T-helper 17 cell (primary cell): ENCODE results near the gene CSF2. TPM values are rescaled to one million over a fixed set of nuclear protein-coding genes. Genes with fewer than 3 reads are reported as not detected.
"Not testable (repeated sequence)": the region's sequence is repeated elsewhere in the genome, so short reads cannot be mapped to it uniquely, and the experiment has no call there.

ENCODE experiments used
- ATAC-seq: fragments of 150-1000 bp; cut with Tn5 transposase; 2 replicates; pipeline ENCODE4 v1.10.0; 2021; ENCODE audit warnings: mild to moderate bottlenecking, moderate library complexity
- DNase-seq, 3 donors: peaks; one replicate each; pipeline versions ENCODE4 v3.0.0 to v3.0.0-alpha.2; 2020 to 2021
- H3K9me3 ChIP-seq: one replicate; pipeline ENCODE4 v1.7.0; 2013; ENCODE audit warnings: low read length, mild to moderate bottlenecking; ENCODE audit not compliant: control insufficient read depth, poor library complexity, severe bottlenecking
- H3K27ac Mint-ChIP-seq: one replicate; pipeline ENCODE4 v1.8.0; 2022; ENCODE audit warnings: mild to moderate bottlenecking, moderate library complexity, mixed read lengths
- H3K27me3 Mint-ChIP-seq: one replicate; pipeline ENCODE4 v1.8.0; 2022; ENCODE audit warnings: mixed read lengths
- H3K36me3 Mint-ChIP-seq: one replicate; pipeline ENCODE4 v1.8.0; 2022; ENCODE audit warnings: low read depth, mixed read lengths
- H3K4me1 Mint-ChIP-seq: one replicate; pipeline ENCODE4 v1.8.0; 2022; ENCODE audit warnings: mild to moderate bottlenecking, mixed read lengths
- H3K4me3 Mint-ChIP-seq: one replicate; pipeline ENCODE4 v1.8.0; 2022; ENCODE audit warnings: mild to moderate bottlenecking, moderate library complexity, mixed read lengths
- total RNA-seq, 4 donors: library from RNA in 2 of 4; stranded (reverse) in 2 of 4; gene quantifications; one replicate each; pipeline ENCODE4 v1.2.3 and lab custom pipeline; 2022 to 2026

The CSF2 gene
- total RNA-seq, 2 donors from 2014 or later, result not detected

- H3K27me3 Mint-ChIP-seq, DNase-seq, ATAC-seq, H3K4me3 Mint-ChIP-seq, H3K36me3 Mint-ChIP-seq, H3K9me3 ChIP-seq, H3K4me1 Mint-ChIP-seq, H3K27ac Mint-ChIP-seq: not testable (repeated sequence)
Measured at GRCh38 chr5:132120717-132121116, 47.1 kb downstream of the CSF2 start.

- not testable (repeated sequence) for H3K36me3 Mint-ChIP-seq, H3K4me3 Mint-ChIP-seq, ATAC-seq, DNase-seq, H3K9me3 ChIP-seq, H3K4me1 Mint-ChIP-seq, H3K27ac Mint-ChIP-seq, H3K27me3 Mint-ChIP-seq
Measured at GRCh38 chr5:132122971-132123370, 49.4 kb downstream of the CSF2 start.

- not testable (repeated sequence) for H3K4me3 Mint-ChIP-seq, DNase-seq, H3K36me3 Mint-ChIP-seq, ATAC-seq, H3K9me3 ChIP-seq, H3K4me1 Mint-ChIP-seq, H3K27me3 Mint-ChIP-seq, H3K27ac Mint-ChIP-seq
Measured at GRCh38 chr5:132123578-132123977, 50.0 kb downstream of the CSF2 start.

Other genes with a start within 250 kb of the CSF2 start
- 1 to 10 TPM in 1 of 2 donors, under 1 TPM in 1; 0.77 to 1.5 TPM for gene MEIKIN, start 128.1 kb upstream of the CSF2 start, total RNA-seq
- 10 to 100 TPM; 18.0 to 22.2 TPM for gene ACSL6, start 62.1 kb upstream of the CSF2 start, total RNA-seq
- not detected for gene IL3, start 13.1 kb upstream of the CSF2 start, total RNA-seq
- gene P4HA2, start 154.1 kb downstream of the CSF2 start, total RNA-seq, result under 1 TPM in 1 of 2 donors, not detected in 1; 0.50 TPM
- not detected for gene PDLIM4, start 183.9 kb downstream of the CSF2 start, total RNA-seq
- gene SLC22A4, start 220.6 kb downstream of the CSF2 start, total RNA-seq, result under 1 TPM in 1 of 2 donors, not detected in 1; 0.70 TPM